GM19452 (cell line): Measurements from ENCODE around the gene C16orf89.

Experiments
- ATAC-seq: cut with Tn5 transposase; IDR thresholded peaks from one replicate; pipeline ENCODE4 v1.9.1; 2021; ENCODE audit not compliant: unreplicated experiment

Gene C16orf89

DNA sequence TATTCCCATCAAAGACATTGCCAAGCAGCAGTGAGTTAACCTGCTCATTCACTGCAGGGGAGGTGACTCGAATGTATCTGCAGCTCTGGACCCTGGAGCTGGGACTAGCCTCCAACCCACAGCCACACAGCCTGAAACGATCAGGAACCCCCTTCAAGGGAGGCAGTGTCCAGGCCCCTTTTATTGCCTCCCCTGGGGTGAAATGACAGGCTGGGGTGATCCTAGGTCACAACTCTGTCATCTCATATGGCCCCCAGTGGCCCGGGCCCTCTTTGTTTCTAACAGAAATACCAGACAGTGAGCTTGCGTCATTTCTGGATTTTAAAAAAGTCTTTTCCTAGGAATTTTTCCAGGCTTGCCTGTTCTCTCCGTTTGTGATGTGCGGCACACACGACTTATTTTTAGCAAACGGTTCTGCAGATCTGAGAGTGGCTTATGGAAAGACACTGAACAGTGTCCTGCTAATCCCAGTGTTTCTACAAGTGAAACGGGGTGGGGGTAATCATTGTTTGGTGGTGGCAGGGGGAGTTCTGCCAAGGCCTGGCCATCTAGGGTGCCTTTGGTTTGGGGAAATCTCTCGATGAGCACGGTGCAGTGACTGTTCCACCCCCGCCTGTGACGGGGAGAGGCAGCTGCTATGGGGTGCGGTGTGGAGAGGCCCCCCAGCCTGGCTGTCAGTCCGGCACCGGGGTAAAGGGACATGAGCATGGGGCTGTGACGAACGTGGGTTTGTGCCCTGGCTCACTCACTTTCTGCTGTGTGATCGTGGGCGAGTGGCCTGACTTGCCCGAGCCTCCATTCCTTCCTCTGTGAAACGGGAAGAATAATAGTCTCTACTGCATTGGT, 59.2 kb downstream of the C16orf89 start:
- no peak for ATAC-seq

DNA sequence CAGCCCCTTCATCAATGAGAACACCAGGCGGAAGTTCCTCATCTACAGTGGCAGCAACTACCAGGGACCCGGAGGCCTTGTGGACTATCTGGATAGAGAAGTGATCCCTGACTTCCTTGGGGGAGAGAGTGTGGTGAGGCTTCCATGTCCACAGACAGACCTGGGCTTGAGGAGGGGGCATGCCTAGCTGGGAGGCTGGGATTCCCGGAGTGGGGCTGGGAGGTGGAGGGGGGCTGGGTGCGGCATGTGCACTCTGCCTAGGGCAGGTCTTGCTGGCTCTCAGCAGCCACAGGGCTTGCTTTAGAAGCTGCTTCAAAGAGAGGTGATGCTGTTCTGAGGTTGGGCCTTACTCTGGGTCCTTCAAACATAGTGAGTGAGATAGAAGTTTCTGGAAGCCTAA, 59.8 kb downstream of the C16orf89 start:
- no peak for ATAC-seq

DNA sequence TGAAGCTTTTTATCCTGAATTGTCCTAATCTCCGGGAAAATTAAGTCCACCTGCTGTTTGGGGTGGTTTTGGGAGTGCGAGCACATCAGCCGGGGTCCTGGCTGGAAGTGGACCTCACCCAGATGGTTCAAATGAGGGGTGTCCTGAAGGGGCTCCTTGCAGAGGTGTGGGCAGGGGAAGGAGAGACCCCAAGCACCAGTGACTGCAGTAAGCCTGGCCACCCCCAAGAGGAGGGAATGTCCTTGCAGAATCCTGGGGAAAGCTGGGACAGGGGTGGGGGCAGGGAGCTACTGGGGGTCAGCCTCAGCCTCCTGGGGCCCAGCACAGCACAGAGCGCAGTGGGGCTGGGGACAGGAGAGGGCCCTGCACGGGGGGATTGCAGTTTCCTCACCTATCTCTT, 61.4 kb downstream of the C16orf89 start:
- no peak for ATAC-seq

DNA sequence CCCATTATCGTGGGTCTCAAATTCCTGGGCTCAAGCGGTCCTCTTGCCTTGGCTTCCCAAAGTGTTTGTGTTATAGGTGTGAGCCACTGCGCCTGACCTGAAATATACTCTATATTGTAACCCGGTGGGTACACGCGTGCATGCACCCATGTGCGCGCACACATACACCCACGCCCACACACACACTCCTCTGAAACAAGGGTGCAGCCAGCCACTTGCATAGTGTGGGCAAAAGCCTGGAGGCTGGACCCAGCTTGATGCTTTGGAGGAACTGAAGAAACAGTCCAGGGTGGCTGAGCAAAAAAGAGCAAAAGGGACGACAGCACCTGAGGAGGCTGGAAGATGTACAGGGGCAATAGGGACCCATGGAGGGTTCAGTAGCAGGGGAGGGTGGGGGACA, 61.9 kb downstream of the C16orf89 start:
- no peak for ATAC-seq

DNA sequence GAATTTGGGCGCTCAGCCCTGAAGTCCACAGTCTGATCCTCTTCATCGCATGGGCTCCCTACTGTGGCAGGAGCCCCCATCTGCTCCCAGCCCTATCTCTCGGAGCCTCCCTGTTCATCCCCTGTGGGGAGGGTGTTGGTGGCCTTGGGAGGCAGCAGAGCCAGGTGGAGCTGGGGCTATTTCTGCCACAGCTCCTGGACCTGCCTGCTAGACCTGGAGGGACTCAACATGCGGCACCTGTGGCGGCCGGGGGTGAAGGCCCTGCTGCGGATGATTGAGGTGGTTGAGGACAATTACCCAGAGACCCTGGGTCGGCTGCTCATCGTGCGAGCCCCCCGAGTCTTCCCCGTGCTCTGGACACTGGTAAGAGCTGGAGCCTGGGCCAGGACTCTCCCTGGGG, 62.5 kb downstream of the C16orf89 start:
- no peak for ATAC-seq

DNA sequence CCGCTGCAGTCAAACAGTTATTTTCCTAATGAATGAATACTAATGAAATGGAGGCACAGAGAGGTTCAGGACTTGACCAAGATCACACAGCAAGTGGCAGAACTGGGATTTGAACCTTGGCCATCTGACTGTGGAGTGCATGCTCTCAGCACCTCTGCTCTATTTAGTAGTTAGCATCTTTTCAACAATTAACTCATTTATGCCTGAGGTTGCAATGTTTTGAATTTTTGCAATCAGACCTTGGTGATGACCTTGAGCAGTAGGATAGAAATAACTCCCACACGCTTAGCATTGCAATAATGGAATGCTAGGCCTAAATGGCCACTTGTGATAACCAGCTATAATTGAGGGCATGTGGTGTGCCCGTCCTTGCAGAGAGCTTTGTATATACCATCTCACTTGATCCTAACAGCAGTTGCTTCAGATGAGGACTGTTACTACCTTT, 63.0 kb downstream of the C16orf89 start:
- no peak for ATAC-seq

DNA sequence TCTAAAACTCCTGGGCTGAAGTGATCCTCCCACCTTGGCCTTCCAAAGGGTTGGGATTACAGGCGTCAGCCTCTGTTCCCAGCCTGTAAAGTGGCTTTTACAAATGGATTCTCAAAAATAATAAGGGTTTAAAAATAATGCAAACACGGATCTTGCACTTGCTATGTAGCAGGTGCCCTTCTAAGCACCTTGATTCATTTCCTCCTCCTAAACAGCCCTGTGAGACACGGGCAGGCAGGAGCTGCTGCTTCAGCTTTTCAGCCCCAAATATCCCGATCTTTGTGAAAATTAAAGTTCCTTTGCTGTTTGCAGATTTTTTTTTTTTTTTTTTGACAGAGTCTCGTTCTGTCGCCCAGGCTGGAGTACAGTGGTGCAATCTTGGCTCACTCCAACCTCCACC, 63.8 kb downstream of the C16orf89 start:
- no peak for ATAC-seq

DNA sequence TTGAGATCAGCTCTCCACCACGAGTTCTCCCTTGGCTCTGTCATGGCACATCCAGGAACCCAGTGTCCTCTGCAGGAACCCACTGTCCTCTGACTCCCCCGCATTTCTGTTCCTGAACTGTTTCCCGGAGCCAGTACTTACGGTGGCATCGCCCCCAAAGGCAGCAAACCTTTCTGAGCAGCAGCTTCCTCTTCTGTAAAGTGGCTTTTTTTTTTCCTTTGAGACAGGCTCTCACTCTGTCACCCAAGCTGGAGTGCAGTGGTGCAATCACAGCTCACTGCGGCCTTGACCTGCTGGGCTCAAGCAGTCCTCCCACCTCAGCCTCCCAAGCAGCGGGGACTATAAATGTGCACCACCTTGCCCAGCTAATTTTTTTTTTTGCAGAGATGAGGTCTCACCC, 64.2 kb downstream of the C16orf89 start:
- ATAC-seq: no peak

DNA sequence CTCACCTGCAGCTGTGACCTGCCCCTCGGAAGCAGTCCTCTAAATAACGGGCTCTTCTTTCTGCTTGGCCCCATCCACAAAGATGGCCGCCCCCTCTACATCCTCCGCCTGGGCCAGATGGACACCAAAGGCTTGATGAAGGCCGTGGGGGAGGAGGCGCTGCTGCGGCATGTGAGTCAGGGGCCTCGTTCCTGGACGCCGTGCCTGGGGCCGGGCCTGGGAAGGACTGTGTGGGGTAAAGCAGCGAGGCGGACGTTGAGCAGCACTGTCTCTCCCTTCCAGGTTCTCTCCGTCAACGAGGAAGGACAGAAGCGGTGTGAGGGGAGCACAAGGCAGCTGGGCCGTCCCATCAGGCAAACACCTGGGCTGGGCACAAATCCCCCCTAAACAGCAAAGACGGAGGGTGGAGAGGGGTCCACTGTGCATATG, 65.2 kb downstream of the C16orf89 start:
- ATAC-seq: no peak

DNA sequence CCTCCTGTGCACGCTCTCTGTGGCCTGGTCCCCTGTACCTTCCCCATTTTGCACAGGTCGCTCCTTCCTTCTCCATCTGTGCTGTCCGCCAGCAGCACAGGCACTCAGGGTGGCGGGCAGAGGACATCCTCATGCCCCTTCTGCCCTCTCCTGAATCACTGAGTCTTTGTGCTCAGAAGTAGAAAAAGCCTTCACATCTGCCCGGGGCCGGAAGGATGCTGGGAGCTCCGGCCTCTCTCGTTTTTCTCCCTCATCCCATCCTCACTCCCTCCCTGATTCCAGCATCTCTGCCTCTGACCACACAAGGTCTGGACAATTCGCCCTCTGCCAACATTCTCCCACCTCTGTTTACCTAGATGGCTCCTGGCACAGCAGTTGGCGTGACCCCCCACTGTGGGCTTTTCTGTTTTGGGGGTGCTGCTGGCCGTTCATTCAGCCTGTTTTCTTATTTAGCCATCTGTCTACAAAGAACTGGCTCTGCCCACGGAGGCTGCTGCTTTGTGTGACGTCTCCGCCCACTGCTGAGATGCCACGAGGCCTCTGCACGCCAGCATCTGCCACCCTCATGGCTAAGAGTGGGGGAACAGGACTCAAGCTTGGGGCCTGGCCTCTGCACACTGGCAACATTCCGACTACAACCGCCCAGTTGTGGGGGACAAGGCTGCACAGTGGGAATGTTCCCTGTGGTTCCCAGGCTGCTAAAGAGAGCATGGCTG, 70.9 kb downstream of the C16orf89 start:
- no peak for ATAC-seq
